ENCODE data around the gene ARHGEF3. TPM values are rescaled to one million over a fixed set of nuclear protein-coding genes. Genes with fewer than 3 reads are reported as not detected.

ARHGEF3 gene
- total RNA-seq, 1 experiment from 2014 or later = 1.3 TPM

GRCh38 chr3:56790016-56790821 is 11.5 kb downstream of the ARHGEF3 start:
- POLR2A ChIA-PET (ENCODE audit: low non-redundant PET) = no interaction called here
- intact Hi-C loops (cut with micrococcal nuclease; ENCODE audit: unreplicated experiment) = loop anchor here (10.0 kb wide), 1 partner anchor 195 kb away; no protein-coding TSS in a partner anchor

GRCh38 chr3:56789076-56789475 is 12.7 kb downstream of the ARHGEF3 start:
- Histone ChIP-seq H3K4me1 (ENCODE audit: insufficient read depth, low read length, poor library complexity, severe bottlenecking) (no peaks in the 10 kb centered on the region), H3K4me3 (ENCODE audit: low read depth, low read length, poor library complexity, severe bottlenecking) (no peak overlapping the region), H3K9me3 (ENCODE audit: low read depth, low read length, poor library complexity, severe bottlenecking) (no peaks in the 10 kb centered on the region), H3K27ac (ENCODE audit: low read depth, low read length, poor library complexity, severe bottlenecking) (no peak overlapping the region), H3K27me3 (replicated peaks; ENCODE audit: insufficient read depth, low read depth, low read length, poor library complexity) (no peaks in the 10 kb centered on the region), H3K36me3 (ENCODE audit: insufficient read depth, low read length, poor library complexity, severe bottlenecking) (no peaks in the 10 kb centered on the region)
- no peak for DNase-seq (ENCODE audit: low spot score)
- ChIA-PET POLR2A (ENCODE audit: low non-redundant PET) (no interaction called here), CTCF (interaction anchor here (1.3 kb wide), 1 partner anchor 10 kb away, joined by 3 read pairs; no protein-coding TSS in a partner anchor)
- no TSS peak for BruUV-seq (replicated peaks)
- TF ChIP-seq CTCF (conservative IDR thresholded peaks at IDR 0.05; ENCODE audit: low read depth, low read length) (no peak), EZH2 (IDR thresholded peaks at IDR 0.05; ENCODE audit: borderline replicate concordance, low read depth, low read length, poor library complexity, severe bottlenecking) (no peak)
- intact Hi-C loops (cut with micrococcal nuclease; ENCODE audit: unreplicated experiment) = no loop called here

More at GRCh38 chr3:56790016-56790821, 11.5 kb downstream of the ARHGEF3 start:
- no peaks in the 10 kb centered on the region for H3K36me3 ChIP-seq (ENCODE audit: insufficient read depth, low read length, poor library complexity, severe bottlenecking)
- H3K9me3 ChIP-seq (ENCODE audit: low read depth, low read length, poor library complexity, severe bottlenecking) = no peaks in the 10 kb centered on the region
- no peak for DNase-seq (ENCODE audit: low spot score)
- CTCF ChIA-PET = no interaction called here
- no peak for TF ChIP-seq EZH2 (IDR thresholded peaks at IDR 0.05; ENCODE audit: borderline replicate concordance, low read depth, low read length, poor library complexity, severe bottlenecking)
- TF ChIP-seq CTCF (conservative IDR thresholded peaks at IDR 0.05; ENCODE audit: low read depth, low read length) = no peak
- H3K27me3 ChIP-seq (replicated peaks; ENCODE audit: insufficient read depth, low read depth, low read length, poor library complexity) = no peaks in the 10 kb centered on the region
- H3K4me1 ChIP-seq (ENCODE audit: insufficient read depth, low read length, poor library complexity, severe bottlenecking) = no peaks in the 10 kb centered on the region
- no TSS peak for BruUV-seq (replicated peaks)
- no peak overlapping the region for H3K4me3 ChIP-seq (ENCODE audit: low read depth, low read length, poor library complexity, severe bottlenecking)
- H3K27ac ChIP-seq (ENCODE audit: low read depth, low read length, poor library complexity, severe bottlenecking) = no peak overlapping the region

- no peak overlapping the region for H3K27ac ChIP-seq (ENCODE audit: low read depth, low read length, poor library complexity, severe bottlenecking)
- H3K4me3 ChIP-seq (ENCODE audit: low read depth, low read length, poor library complexity, severe bottlenecking) = no peak overlapping the region
- intact Hi-C loops (cut with micrococcal nuclease; ENCODE audit: unreplicated experiment) = no loop called here
- H3K27me3 ChIP-seq (replicated peaks; ENCODE audit: insufficient read depth, low read depth, low read length, poor library complexity) = no peaks in the 10 kb centered on the region
- no peak for DNase-seq (ENCODE audit: low spot score)
- POLR2A ChIA-PET (ENCODE audit: low non-redundant PET) = no interaction called here
- H3K4me1 ChIP-seq (ENCODE audit: insufficient read depth, low read length, poor library complexity, severe bottlenecking) = no peaks in the 10 kb centered on the region
- BruUV-seq (replicated peaks) = no TSS peak
- CTCF ChIA-PET = interaction anchor here (1.3 kb wide), 1 partner anchor 11 kb away, joined by 3 read pairs; no protein-coding TSS in a partner anchor
- no peaks in the 10 kb centered on the region for H3K36me3 ChIP-seq (ENCODE audit: insufficient read depth, low read length, poor library complexity, severe bottlenecking)
- TF ChIP-seq EZH2 (IDR thresholded peaks at IDR 0.05; ENCODE audit: borderline replicate concordance, low read depth, low read length, poor library complexity, severe bottlenecking) (no peak), CTCF (conservative IDR thresholded peaks at IDR 0.05; ENCODE audit: low read depth, low read length) (no peak)
- H3K9me3 ChIP-seq (ENCODE audit: low read depth, low read length, poor library complexity, severe bottlenecking) = no peaks in the 10 kb centered on the region
Measured at GRCh38 chr3:56788521-56788920, 13.2 kb downstream of the ARHGEF3 start.

All from A673 (cell line).